Measurements from ENCODE around the gene FABP1.

Gene FABP1

DNA sequence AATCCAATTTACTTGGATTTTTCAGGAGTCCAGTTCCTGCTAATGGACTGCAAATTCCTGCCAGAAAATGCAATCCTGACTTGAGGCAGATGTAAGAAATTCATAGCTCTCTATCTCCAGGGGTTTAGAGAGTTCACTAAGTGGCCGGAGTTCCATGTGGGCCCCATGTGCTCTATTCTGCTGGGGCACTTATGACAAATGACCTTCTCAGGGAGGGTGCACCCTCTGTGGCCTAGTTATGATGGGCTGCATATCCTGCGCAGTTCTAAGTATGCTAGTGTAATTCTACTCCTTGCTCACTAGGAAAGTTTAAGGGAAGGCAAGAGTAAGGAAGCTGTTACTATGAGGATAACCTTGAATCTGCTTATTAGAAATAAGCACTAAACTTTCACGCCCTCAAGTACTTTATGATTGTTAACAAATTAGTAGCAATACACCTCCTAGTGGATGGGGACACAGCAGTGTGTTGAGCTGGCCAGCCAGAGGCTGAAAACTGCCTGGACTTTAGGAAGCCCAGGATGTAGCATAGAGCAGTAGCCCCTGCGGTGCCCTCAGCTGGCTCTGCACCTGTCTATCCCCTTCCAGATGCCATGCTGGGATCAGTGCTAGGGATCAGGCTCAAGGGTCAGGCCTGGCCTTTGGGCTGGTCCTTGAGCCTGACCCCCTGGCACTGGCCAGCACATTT is 45.8 kb downstream of the FABP1 start:
- no peak for DNase-seq (ENCODE audit: low spot score in 2 of 2)
- no peaks in the 10 kb centered on the region for H3K36me3 Mint-ChIP-seq (ENCODE audit: insufficient read depth)
- no peaks in the 10 kb centered on the region for H3K9me3 Mint-ChIP-seq
- no peak overlapping the region for H3K27ac Mint-ChIP-seq (ENCODE audit: low read depth)
- no peak for ATAC-seq (replicated peaks; ENCODE audit: extremely low read depth, poor library complexity, severe bottlenecking)
- no peak overlapping the region for H3K4me3 Mint-ChIP-seq
- H3K27me3 Mint-ChIP-seq: peaks cover 32% of the 10 kb centered on the region
- no peaks in the 10 kb centered on the region for H3K4me1 Mint-ChIP-seq

DNA sequence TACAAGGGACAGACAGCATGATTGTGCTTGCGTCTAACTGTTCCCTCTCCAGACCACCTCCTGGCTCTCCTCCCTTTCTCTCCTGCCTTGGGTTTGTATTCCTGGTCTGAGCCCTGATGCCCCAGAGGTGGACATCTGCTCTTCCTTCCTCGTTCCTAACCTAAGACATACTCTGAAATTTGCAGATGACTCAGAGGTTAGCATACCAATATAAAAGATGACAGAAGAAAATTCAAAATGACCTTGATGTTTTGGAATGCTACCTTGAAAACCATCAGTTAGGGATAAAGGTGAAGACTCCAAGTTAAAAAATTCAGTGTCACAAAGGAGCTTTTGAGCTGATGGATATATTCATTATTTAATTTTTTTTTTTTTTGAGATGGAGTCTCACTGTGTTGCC is 47.3 kb downstream of the FABP1 start:
- Mint-ChIP-seq H3K27ac (ENCODE audit: low read depth) (no peak overlapping the region), H3K4me1 (no peaks in the 10 kb centered on the region), H3K9me3 (no peaks in the 10 kb centered on the region), H3K27me3 (peaks cover 32% of the 10 kb centered on the region), H3K4me3 (no peak overlapping the region), H3K36me3 (ENCODE audit: insufficient read depth) (no peaks in the 10 kb centered on the region)
- ATAC-seq (replicated peaks; ENCODE audit: extremely low read depth, poor library complexity, severe bottlenecking) (no peak), DNase-seq (ENCODE audit: low spot score in 2 of 2) (no peak)

DNA sequence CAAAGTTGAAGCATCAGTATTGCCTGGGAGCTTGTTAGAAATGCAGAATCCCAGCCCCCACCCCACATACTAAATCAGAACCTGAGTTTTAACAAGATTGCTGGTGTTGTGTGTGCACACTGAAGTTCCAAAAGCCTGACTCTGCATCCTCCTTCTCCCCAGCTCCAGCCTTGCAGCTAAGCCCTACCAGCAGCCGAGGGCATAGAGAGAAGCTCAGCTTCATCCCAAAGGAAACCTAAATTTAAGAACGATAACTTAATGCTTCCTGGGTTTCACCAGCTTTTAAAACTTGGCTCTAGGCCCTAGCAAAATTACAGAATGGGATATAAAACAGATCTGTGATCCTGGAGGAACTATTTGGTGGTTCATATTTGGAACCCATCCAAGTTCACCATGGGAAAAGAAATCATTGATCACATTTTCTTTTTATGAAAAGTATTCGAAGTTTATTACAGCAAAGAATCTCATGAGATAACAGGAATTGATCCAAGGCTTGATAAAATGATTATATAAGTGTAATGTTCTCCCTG is 49.2 kb downstream of the FABP1 start:
- no peaks in the 10 kb centered on the region for H3K36me3 Mint-ChIP-seq (ENCODE audit: insufficient read depth)
- no peak for ATAC-seq (replicated peaks; ENCODE audit: extremely low read depth, poor library complexity, severe bottlenecking)

GRCh38 chr2:88077080-88077479 is 50.8 kb downstream of the FABP1 start:
- Mint-ChIP-seq H3K36me3 (ENCODE audit: insufficient read depth) (no peaks in the 10 kb centered on the region), H3K4me1 (no peaks in the 10 kb centered on the region), H3K9me3 (no peaks in the 10 kb centered on the region), H3K27me3 (peaks cover 26% of the 10 kb centered on the region), H3K4me3 (no peak overlapping the region), H3K27ac (ENCODE audit: low read depth) (no peak overlapping the region)
- no peak for DNase-seq (ENCODE audit: low spot score in 2 of 2)
- ATAC-seq (replicated peaks; ENCODE audit: extremely low read depth, poor library complexity, severe bottlenecking): no peak

More for the DNA sequence above, 49.2 kb downstream of the FABP1 start:
- Mint-ChIP-seq H3K4me1 (no peaks in the 10 kb centered on the region), H3K27me3 (peaks cover 41% of the 10 kb centered on the region), H3K4me3 (no peak overlapping the region), H3K9me3 (no peaks in the 10 kb centered on the region), H3K27ac (ENCODE audit: low read depth) (no peak overlapping the region)
- no peak for DNase-seq (ENCODE audit: low spot score in 2 of 2)

- Mint-ChIP-seq H3K27ac (ENCODE audit: low read depth) (no peak overlapping the region), H3K9me3 (no peaks in the 10 kb centered on the region)
Measured at GRCh38 chr2:88074854-88075292, 53.0 kb downstream of the FABP1 start.

GRCh38 chr2:88074150-88074549 is 53.7 kb downstream of the FABP1 start:
- Mint-ChIP-seq H3K27ac (ENCODE audit: low read depth) (no peak overlapping the region), H3K36me3 (ENCODE audit: insufficient read depth) (no peaks in the 10 kb centered on the region), H3K9me3 (no peaks in the 10 kb centered on the region), H3K4me1 (no peaks in the 10 kb centered on the region), H3K4me3 (no peak overlapping the region), H3K27me3 (peaks cover 13% of the 10 kb centered on the region)
- ATAC-seq (replicated peaks; ENCODE audit: extremely low read depth, poor library complexity, severe bottlenecking) (no peak), DNase-seq (ENCODE audit: low spot score in 2 of 2) (no peak)

More at GRCh38 chr2:88074854-88075292, 53.0 kb downstream of the FABP1 start:
- DNase-seq (ENCODE audit: low spot score in 2 of 2) (no peak), ATAC-seq (replicated peaks; ENCODE audit: extremely low read depth, poor library complexity, severe bottlenecking) (no peak)
- H3K4me3 Mint-ChIP-seq: no peak overlapping the region
- H3K4me1 Mint-ChIP-seq: no peaks in the 10 kb centered on the region
- H3K36me3 Mint-ChIP-seq (ENCODE audit: insufficient read depth): no peaks in the 10 kb centered on the region
- H3K27me3 Mint-ChIP-seq: peaks cover 9% of the 10 kb centered on the region

Measured in central memory CD8-positive, alpha-beta T cell (primary cell).